ENCODE measurements around the gene TIPRL.
"Not testable (repeated sequence)": the region's sequence is repeated elsewhere in the genome, so short reads cannot be mapped to it uniquely, and the experiment has no call there.

GRCh38 chr1:168154707-168155106 is 24.1 kb upstream of the TIPRL start:
- TF ChIP-seq CTCF (conservative IDR thresholded peaks at IDR 0.05 in 1 of 2, IDR thresholded peaks at IDR 0.05 in 1 of 2; ENCODE audit: extremely low read depth in 1 of 2, insufficient read depth in 1 of 2, low read depth in 1 of 2, low read length in 2 of 2); EZH2 (IDR thresholded peaks at IDR 0.05; ENCODE audit: borderline replicate concordance, low read length): not testable (repeated sequence)
